AG09309 (cell line): ENCODE data around the gene HORMAD2.

Experiments
- DNase-seq: peaks from one replicate; pipeline ENCODE4 v3.0.0-alpha.2; 2010; ENCODE audit warnings: low read depth
- H3K4me3 ChIP-seq: 2 replicates; pipeline ENCODE4 v1.5.1; 2011; ENCODE audit warnings: mild to moderate bottlenecking, low read depth, low read length, moderate library complexity; ENCODE audit not compliant: control insufficient read depth
- CTCF ChIP-seq: IDR thresholded peaks from 2 replicates; pipeline ENCODE4 v1.5.1; 2011; ENCODE audit warnings: mild to moderate bottlenecking, low read depth, low read length, inconsistent platforms; ENCODE audit not compliant: insufficient read depth, control insufficient read depth; ENCODE audit errors: missing control alignments

The HORMAD2 gene

GRCh38 chr22:30161051-30161469 is 80.8 kb downstream of the HORMAD2 start:
- H3K4me3 ChIP-seq = no peak overlapping the region
- DNase-seq = no peak
- no peak for TF ChIP-seq CTCF

GRCh38 chr22:30167296-30167695 is 87.0 kb downstream of the HORMAD2 start:
- DNase-seq = no peak
- no peak overlapping the region for H3K4me3 ChIP-seq
- TF ChIP-seq CTCF = no peak

GRCh38 chr22:30167734-30168133 is 87.5 kb downstream of the HORMAD2 start:
- DNase-seq = no peak
- no peak overlapping the region for H3K4me3 ChIP-seq
- no peak for TF ChIP-seq CTCF

- no peak for DNase-seq
- no peak for TF ChIP-seq CTCF
- H3K4me3 ChIP-seq = no peak overlapping the region
Measured at GRCh38 chr22:30169002-30169401, 88.7 kb downstream of the HORMAD2 start.

GRCh38 chr22:30170129-30170528 is 89.9 kb downstream of the HORMAD2 start:
- no peak overlapping the region for H3K4me3 ChIP-seq
- no peak for DNase-seq
- TF ChIP-seq CTCF = no peak

- no peak for TF ChIP-seq CTCF
- no peak for DNase-seq
- no peak overlapping the region for H3K4me3 ChIP-seq
Measured at GRCh38 chr22:30171008-30171407, 90.7 kb downstream of the HORMAD2 start.

- DNase-seq = no peak
- no peak overlapping the region for H3K4me3 ChIP-seq
- no peak for TF ChIP-seq CTCF
Measured at GRCh38 chr22:30175690-30176288, 95.5 kb downstream of the HORMAD2 start.
